H54 (cell line): ENCODE results near the gene IL19.

ENCODE experiments used
- DNase-seq: peaks from one replicate; pipeline ENCODE4 v3.0.0; 2011; ENCODE audit warnings: low spot score, mixed read lengths; ENCODE audit not compliant: insufficient read length
- FAIRE-seq: peaks from 3 replicates; lab custom pipeline; 2011; peaks lifted over from hg19 to GRCh38; lab: Jason Lieb, UNC
- POLR2A ChIP-seq: IDR thresholded peaks from 2 replicates; pipeline ENCODE4 v1.6.1; 2011; ENCODE audit warnings: low read depth, mild to moderate bottlenecking, low read length

The IL19 gene

GRCh38 chr1:206867716-206868115 is 97.1 kb downstream of the IL19 start:
- DNase-seq (no peak), FAIRE-seq (no peak)
- no peak for TF ChIP-seq POLR2A

- FAIRE-seq: no peak
- no peak for TF ChIP-seq POLR2A
- no peak for DNase-seq
These were observed 97.7 kb downstream of the IL19 start for GRCh38 chr1:206868264-206868663.

- no peak for DNase-seq
- FAIRE-seq: no peak
These were observed 101.6 kb downstream of the IL19 start for GRCh38 chr1:206872139-206872538.

GRCh38 chr1:206873603-206874188 is 103.1 kb downstream of the IL19 start:
- no peak for FAIRE-seq
- DNase-seq: no peak

More at GRCh38 chr1:206872139-206872538, 101.6 kb downstream of the IL19 start:
- TF ChIP-seq POLR2A: no peak

GRCh38 chr1:206875752-206876377 is 105.3 kb downstream of the IL19 start:
- FAIRE-seq (no peak), DNase-seq (no peak)
- no peak for TF ChIP-seq POLR2A

More at GRCh38 chr1:206873603-206874188, 103.1 kb downstream of the IL19 start:
- no peak for TF ChIP-seq POLR2A

GRCh38 chr1:206878456-206878855 is 107.9 kb downstream of the IL19 start:
- TF ChIP-seq POLR2A: no peak
- DNase-seq: no peak
- no peak for FAIRE-seq

GRCh38 chr1:206880314-206880713 is 109.7 kb downstream of the IL19 start:
- DNase-seq: no peak
- no peak for TF ChIP-seq POLR2A
- FAIRE-seq: no peak

GRCh38 chr1:206882555-206882954 is 112.0 kb downstream of the IL19 start:
- DNase-seq (no peak), FAIRE-seq (no peak)
- TF ChIP-seq POLR2A: no peak

- DNase-seq: no peak
- no peak for TF ChIP-seq POLR2A
- no peak for FAIRE-seq
These were observed 112.6 kb downstream of the IL19 start for GRCh38 chr1:206883160-206883559.

GRCh38 chr1:206883876-206884275 is 113.3 kb downstream of the IL19 start:
- no peak for TF ChIP-seq POLR2A
- FAIRE-seq: no peak
- DNase-seq: no peak

- DNase-seq (no peak), FAIRE-seq (no peak)
- no peak for TF ChIP-seq POLR2A
These were observed 114.9 kb downstream of the IL19 start for GRCh38 chr1:206885341-206886060.

- FAIRE-seq (no peak), DNase-seq (no peak)
- TF ChIP-seq POLR2A: no peak
These were observed 116.3 kb downstream of the IL19 start for GRCh38 chr1:206886831-206887230.

GRCh38 chr1:206887701-206888100 is 117.1 kb downstream of the IL19 start:
- no peak for TF ChIP-seq POLR2A
- no peak for FAIRE-seq
- no peak for DNase-seq

- DNase-seq (no peak), FAIRE-seq (no peak)
- no peak for TF ChIP-seq POLR2A
These were observed 119.8 kb downstream of the IL19 start for GRCh38 chr1:206890125-206891060.
